OCI-LY1 (cell line): ENCODE results near the gene SLMAP.

ENCODE experiments used
- CTCF ChIP-seq: fragments of 200-600 bp; sonication (generic), shearing (Covaris generic); IDR thresholded peaks from 2 replicates; pipeline ENCODE4 v1.5.1; 2017; ENCODE audit warnings: mild to moderate bottlenecking, antibody characterized with exemption, low read length, moderate library complexity, mixed read lengths
- EZH2 ChIP-seq: fragments of 200-600 bp; sonication (generic), shearing (Covaris generic); IDR thresholded peaks from 2 replicates; pipeline ENCODE4 v1.8.0; 2017; ENCODE audit warnings: borderline replicate concordance, mixed run types, mild to moderate bottlenecking, antibody characterized with exemption, low read length, moderate library complexity, mixed read lengths

DNA sequence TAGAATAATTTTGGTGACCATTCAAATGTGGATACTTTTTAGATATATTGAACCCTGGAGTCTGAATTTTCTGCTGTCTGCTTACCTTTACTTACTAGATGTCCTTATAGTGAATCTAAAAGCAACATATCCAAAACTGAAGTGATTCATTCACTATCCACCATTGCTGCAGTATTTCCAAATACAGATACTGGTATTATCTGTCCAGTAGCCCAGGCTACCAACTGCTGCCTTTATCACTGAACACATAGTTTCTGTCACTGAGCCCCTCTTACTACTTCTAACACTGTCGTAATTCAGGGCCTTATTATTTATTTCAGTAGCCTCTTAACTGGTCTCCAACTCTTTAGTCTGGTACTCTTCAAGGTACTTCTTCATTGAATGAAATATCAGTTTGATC, 49.2 kb downstream of the SLMAP start:
- TF ChIP-seq CTCF = no peak
- no peak for TF ChIP-seq EZH2
